ENCODE results near the gene SUMF1.

DNA sequence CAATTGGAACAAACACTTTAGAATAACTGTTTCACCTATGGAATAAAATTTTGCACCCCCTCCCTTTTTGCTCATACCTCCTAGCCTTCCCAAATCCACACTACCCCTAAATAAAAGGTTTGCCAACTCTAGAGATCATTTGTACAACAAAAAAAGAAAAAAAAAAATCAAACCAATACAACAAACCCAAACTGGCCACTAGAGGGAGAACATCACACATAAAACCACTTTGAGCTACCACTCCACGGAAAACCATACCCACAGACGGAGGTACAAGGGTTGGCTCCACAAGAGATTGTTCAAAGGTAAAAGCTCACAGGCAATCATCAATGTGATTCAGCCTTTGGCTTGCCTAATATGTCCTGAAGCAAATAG is 116.3 kb downstream of the SUMF1 start:
- TF ChIP-seq YY1 (IDR thresholded peaks at IDR 0.05; ENCODE audit: insufficient read depth, insufficient read length) (no peak), ZNF274 (IDR thresholded peaks at IDR 0.05; ENCODE audit: low read depth, low read length) (no peak), SUZ12 (IDR thresholded peaks at IDR 0.05; ENCODE audit: extremely low read depth, insufficient read depth, insufficient read length) (no peak)

Data from NT2/D1 (cell line).